Activated naive CD4-positive, alpha-beta T cell treated with anti-CD3 and anti-CD28 coated beads, Interleukin-2, amount 10 ng/mL, durations not matched to agents 5 hours and 36 hours (primary cell): Measurements from ENCODE around the gene TRAPPC3. TPM values are rescaled to one million over a fixed set of nuclear protein-coding genes. Genes with fewer than 3 reads are reported as not detected.

Source experiments
- total RNA-seq, 2 experiments: library from RNA; stranded (reverse); gene quantifications; one replicate each; pipeline ENCODE4 v1.2.3, GENCODE V29; 2021

TRAPPC3 gene
- total RNA-seq: 10 to 100 TPM; 55.6 to 56.2 TPM

GRCh38 chr1:36149237-36149972, at the start of gene TRAPPC3:
TRAPPC3 (minus strand) TSS chr1:36149486; CDS start chr1:36149378, 108 bp downstream.

GRCh38 chr1:36155408-36156328, 6.4 kb upstream of the TRAPPC3 start, which contains the start of gene MAP7D1:
MAP7D1 (plus strand) TSS chr1:36156160; CDS start chr1:36156418, 258 bp downstream.

GRCh38 chr1:36125129-36125991, 23.9 kb downstream of the TRAPPC3 start, which contains the start of gene COL8A2:
COL8A2 (minus strand) TSS chr1:36125222; CDS start chr1:36100242, 24,980 bp downstream.

GRCh38 chr1:36088577-36089392, 60.5 kb downstream of the TRAPPC3 start, which contains the start of gene ADPRS:
ADPRS (plus strand) TSS chr1:36088892; CDS start chr1:36088905, 13 bp downstream.

Other genes with a start within 250 kb of the TRAPPC3 start
- 10 to 100 TPM; 22.2 to 23.0 TPM for gene AGO3, start 218.4 kb downstream of the TRAPPC3 start, total RNA-seq
- gene TEKT2, start 65.4 kb downstream of the TRAPPC3 start, total RNA-seq: not detected
- 10 to 100 TPM; 25.0 to 27.1 TPM for gene ADPRS, start 60.6 kb downstream of the TRAPPC3 start, total RNA-seq
- gene COL8A2, start 24.3 kb downstream of the TRAPPC3 start, total RNA-seq: not detected
- 100 to 1,000 TPM; 187 to 203 TPM for gene MAP7D1, start 6.7 kb upstream of the TRAPPC3 start, total RNA-seq
- gene THRAP3, start 75.0 kb upstream of the TRAPPC3 start, total RNA-seq: 100 to 1,000 TPM; 128 to 129 TPM
- 10 to 100 TPM; 10.2 to 12.1 TPM for gene SH3D21, start 156.9 kb upstream of the TRAPPC3 start, total RNA-seq
- 10 to 100 TPM; 11.9 to 12.4 TPM for gene EVA1B, start 174.2 kb upstream of the TRAPPC3 start, total RNA-seq
- gene STK40, start 236.4 kb upstream of the TRAPPC3 start, total RNA-seq: 10 to 100 TPM; 58.7 to 61.6 TPM
- gene LSM10, start 248.4 kb upstream of the TRAPPC3 start, total RNA-seq: 10 to 100 TPM; 34.4 to 39.3 TPM